ENCODE results near the gene ZNF614.

GRCh38 chr19:52039169-52039568, 11.0 kb upstream of the ZNF614 start:
- TF ChIP-seq JUN (IDR thresholded peaks at IDR 0.05) (no peak), EP300 (IDR thresholded peaks at IDR 0.05) (no peak), CTCF (IDR thresholded peaks at IDR 0.05) (no peak), HOXA7 (CRISPR knock-in tag; IDR thresholded peaks at IDR 0.05) (no peak), POLR2A (IDR thresholded peaks at IDR 0.05; ENCODE audit: low read length) (no peak), MAX (IDR thresholded peaks at IDR 0.05) (no peak), ZNF302 (CRISPR knock-in tag; IDR thresholded peaks at IDR 0.05) (no peak), JUNB (IDR thresholded peaks at IDR 0.05) (no peak)
